Activated T-cell treated with anti-CD3 and anti-CD28 coated beads, Interleukin-2, amount 50 U/mL, for 72 hours (primary cell): Measurements from ENCODE around the gene ADGRG7. TPM values are rescaled to one million over a fixed set of nuclear protein-coding genes. Genes with fewer than 3 reads are reported as not detected.

Source experiments
- ATAC-seq, 2 donors: fragments of 150-1000 bp; cut with Tn5 transposase; replicated peaks in 1 of 2; 2 replicates each; pipeline ENCODE4 v1.10.0; 2021; ENCODE audit warnings: moderate library complexity in 2 of 2, mild to moderate bottlenecking in 1 of 2
- DNase-seq, 2 donors: peaks; one replicate each; pipeline ENCODE4 v3.0.0; 2021 to 2022; ENCODE audit warnings: mixed read lengths in 1 of 2
- H3K27ac Mint-ChIP-seq: one replicate; pipeline ENCODE4 v1.8.0; 2022; ENCODE audit warnings: mild to moderate bottlenecking, moderate library complexity, mixed read lengths
- H3K27me3 Mint-ChIP-seq: one replicate; pipeline ENCODE4 v1.8.0; 2022; ENCODE audit warnings: low read depth, mixed read lengths
- H3K36me3 Mint-ChIP-seq, 2 donors: one replicate each; pipeline ENCODE4 v1.8.0; 2022; ENCODE audit warnings: mixed read lengths in 2 of 2, mild to moderate bottlenecking in 1 of 2; ENCODE audit not compliant: insufficient read depth in 2 of 2
- H3K4me1 Mint-ChIP-seq: one replicate; pipeline ENCODE4 v1.8.0; 2022; ENCODE audit warnings: low read depth, mixed read lengths
- H3K4me3 Mint-ChIP-seq, 2 donors: one replicate each; pipeline ENCODE4 v1.8.0; 2022; ENCODE audit warnings: mild to moderate bottlenecking in 2 of 2, mixed read lengths in 2 of 2, moderate library complexity in 2 of 2
- H3K9me3 Mint-ChIP-seq, 2 donors: one replicate each; pipeline ENCODE4 v1.8.0; 2022; ENCODE audit warnings: mixed read lengths in 2 of 2
- total RNA-seq, 2 donors: library from RNA; stranded (reverse); gene quantifications; one replicate each; pipeline ENCODE4 v1.2.3, GENCODE V29; 2022

The ADGRG7 gene
- total RNA-seq, 2 donors from 2014 or later, result not detected

DNA sequence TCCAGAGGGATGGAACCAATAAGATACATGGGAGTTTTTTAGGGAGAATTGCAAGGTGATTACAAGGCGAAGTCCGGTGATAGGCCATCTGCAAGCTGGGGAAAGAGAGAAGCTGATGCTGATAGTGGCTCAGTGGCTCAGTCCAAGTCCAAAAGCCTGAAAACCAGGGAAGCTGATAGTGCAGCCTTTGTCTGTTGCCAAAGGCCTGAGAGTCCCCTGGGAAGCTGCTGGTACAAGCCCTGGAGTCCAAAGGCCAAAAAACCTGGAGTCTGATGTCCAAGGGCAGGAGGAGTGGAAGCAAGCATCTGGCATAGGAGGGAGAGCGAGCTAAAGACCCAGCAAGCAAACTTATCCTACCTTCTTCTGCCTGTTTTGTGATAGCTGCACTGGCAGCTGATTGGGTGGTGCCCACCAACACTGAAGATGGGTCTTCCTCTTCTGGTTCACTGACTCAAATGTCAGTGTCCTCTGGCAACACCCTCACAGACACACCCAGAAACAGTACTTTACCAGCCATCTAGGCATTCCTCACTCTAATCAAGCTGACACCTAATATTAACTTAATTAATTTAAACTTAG lies 116.6 kb downstream of the ADGRG7 start:
- Mint-ChIP-seq H3K9me3 (no peaks in the 10 kb centered on the region), H3K36me3 (peaks cover 6 to 35% of the 10 kb centered on the region in 2 donors), H3K4me1 (peaks cover 12% of the 10 kb centered on the region), H3K4me3 (no peak overlapping the region), H3K27ac (no peak overlapping the region), H3K27me3 (no peaks in the 10 kb centered on the region)
- no peak for ATAC-seq
- DNase-seq, result no peak

DNA sequence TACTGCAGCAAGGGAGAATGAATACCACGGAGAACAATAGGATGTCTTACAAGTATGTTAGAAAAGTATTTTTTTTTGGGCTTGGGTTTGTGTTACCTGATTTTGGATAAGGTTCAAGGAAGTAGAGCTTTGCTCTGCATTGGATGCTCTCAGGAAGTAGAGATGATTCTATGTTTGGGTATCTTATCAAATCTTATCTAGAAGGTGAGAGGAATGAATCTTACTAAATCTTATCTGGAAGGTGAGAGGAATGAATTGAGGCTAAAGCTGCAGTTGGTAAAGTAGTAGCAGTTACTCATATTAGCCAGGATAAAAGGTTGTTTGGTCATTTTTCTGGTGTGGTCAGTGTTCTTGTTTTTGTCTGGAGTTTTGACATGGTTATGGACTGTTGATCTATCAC lies 117.3 kb downstream of the ADGRG7 start:
- Mint-ChIP-seq H3K4me1 (peaks cover 12% of the 10 kb centered on the region), H3K9me3 (no peaks in the 10 kb centered on the region), H3K4me3 (no peak overlapping the region), H3K36me3 (peaks cover 6 to 31% of the 10 kb centered on the region in 2 donors), H3K27me3 (no peaks in the 10 kb centered on the region), H3K27ac (peak overlapping the region; percentile 84)
- DNase-seq (no peak), ATAC-seq (no peak)

DNA sequence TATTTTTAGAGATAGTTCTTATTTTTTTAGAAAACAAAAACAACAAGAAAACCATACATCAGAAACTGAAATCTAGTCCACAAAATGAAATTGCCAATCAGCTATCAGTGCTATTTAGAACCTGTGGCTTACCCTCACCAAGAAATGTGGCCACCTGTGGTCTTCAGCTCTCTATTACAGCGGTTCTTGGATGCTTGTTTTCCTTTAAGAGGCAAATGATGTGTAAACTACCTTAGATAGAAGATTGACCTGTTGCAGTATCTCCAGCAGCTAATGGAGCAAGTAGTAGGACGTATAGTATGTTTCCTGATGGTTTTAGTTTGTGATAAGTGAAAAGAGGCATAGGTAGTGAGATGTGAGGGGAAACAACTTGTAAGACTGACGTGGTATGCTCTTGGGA lies 121.1 kb downstream of the ADGRG7 start:
- Mint-ChIP-seq H3K27me3 (no peaks in the 10 kb centered on the region), H3K4me3 (no peak overlapping the region), H3K4me1 (peaks cover 12% of the 10 kb centered on the region), H3K9me3 (no peaks in the 10 kb centered on the region), H3K27ac (no peak overlapping the region), H3K36me3 (peaks cover 9 to 26% of the 10 kb centered on the region in 2 donors)
- DNase-seq (no peak), ATAC-seq (no peak)

DNA sequence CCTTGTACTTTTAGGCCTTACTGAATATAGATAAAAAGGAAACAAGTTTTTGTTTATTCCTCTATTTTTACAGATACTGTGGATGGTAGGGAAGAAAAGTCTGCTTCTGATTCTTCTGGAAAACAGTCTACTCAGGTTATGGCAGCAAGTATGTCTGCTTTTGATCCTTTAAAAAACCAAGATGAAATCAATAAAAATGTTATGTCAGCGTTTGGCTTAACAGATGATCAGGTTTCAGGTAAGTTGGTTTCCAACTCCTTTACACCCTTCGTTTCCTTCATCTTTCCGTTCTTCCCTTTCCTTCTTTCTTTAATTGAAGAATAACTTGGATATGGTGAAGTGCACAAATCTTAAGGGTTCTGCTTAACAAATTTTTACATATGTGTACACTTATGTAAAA lies 123.0 kb downstream of the ADGRG7 start:
- Mint-ChIP-seq H3K4me3 (no peak overlapping the region), H3K36me3 (peaks cover 14 to 29% of the 10 kb centered on the region in 2 donors)
- ATAC-seq, result no peak

DNA sequence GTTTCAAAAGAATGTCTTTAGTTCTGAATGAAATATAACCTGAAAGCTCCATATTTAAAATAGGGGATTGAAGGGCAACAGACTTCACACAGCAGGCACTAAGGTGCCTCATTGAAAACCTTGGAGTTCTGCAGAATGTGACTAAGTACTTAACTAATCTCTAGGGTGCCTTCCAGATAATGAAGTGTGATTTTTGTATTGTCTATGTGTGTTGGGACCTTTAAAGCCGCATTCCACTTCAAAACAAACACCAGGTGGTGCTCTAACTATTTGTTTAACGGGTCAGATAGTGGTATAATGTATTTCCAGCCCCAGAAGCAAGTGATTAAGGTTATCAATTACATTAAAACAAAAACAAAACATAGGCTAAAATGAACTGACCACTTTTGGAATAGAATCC lies 127.9 kb downstream of the ADGRG7 start:
- Mint-ChIP-seq H3K36me3 (peaks cover 10 to 24% of the 10 kb centered on the region in 2 donors), H3K4me3 (no peak overlapping the region), H3K27me3 (no peaks in the 10 kb centered on the region), H3K9me3 (no peaks in the 10 kb centered on the region), H3K4me1 (peaks cover 9% of the 10 kb centered on the region), H3K27ac (peak overlapping the region; percentile 19)
- DNase-seq (no peak), ATAC-seq (no peak)

More for the DNA sequence above, 123.0 kb downstream of the ADGRG7 start:
- H3K27me3 Mint-ChIP-seq, result no peaks in the 10 kb centered on the region
- no peaks in the 10 kb centered on the region for H3K9me3 Mint-ChIP-seq
- H3K27ac Mint-ChIP-seq, result no peak overlapping the region
- DNase-seq, result no peak
- peaks cover 1% of the 10 kb centered on the region for H3K4me1 Mint-ChIP-seq

DNA sequence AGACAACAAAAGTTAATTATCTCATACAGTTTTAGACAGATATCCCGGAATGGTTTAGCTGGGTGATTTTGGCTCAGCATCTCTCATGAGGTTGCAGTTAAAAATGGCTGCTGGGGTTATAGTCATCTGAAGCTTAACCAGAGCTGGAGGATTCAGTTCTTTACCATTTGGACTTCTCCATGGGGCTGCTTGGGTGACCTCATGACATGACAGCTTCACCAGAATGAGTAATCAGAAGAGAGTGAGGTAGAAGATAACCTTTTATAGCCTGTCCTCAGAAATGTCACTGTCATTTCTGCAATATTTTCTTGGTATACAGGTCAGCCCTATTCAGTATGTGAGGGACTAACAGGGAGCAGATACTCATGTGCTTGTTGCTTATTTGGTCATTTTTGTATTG lies 130.8 kb downstream of the ADGRG7 start:
- H3K9me3 Mint-ChIP-seq, result no peaks in the 10 kb centered on the region
- peak; percentile 21 to 36 for DNase-seq
- no peaks in the 10 kb centered on the region for H3K27me3 Mint-ChIP-seq
- ATAC-seq, result peak; percentile 97 to 99
- H3K4me3 Mint-ChIP-seq, result no peak overlapping the region
- peaks cover 9% of the 10 kb centered on the region for H3K4me1 Mint-ChIP-seq
- peaks cover 5 to 18% of the 10 kb centered on the region in 2 donors for H3K36me3 Mint-ChIP-seq
- peak overlapping the region; percentile 73 for H3K27ac Mint-ChIP-seq

DNA sequence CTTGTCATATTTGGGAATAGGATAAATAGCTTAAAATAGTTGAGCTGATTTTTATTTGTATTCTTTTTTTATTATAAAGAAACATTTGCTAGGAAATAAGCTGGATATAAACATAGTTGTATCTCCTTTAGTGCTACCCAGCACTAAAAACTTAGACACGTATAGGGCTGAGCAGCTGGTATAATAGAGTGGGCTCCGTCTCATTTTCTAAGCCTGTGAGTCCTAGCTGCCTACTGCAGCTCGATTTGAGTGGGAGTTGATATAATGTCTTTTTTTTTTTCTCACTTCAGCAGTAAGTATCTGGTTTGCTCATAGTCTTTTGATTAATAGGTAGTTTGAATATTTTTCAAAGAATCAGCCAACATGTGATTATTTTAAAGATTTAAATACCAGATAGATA lies 134.1 kb downstream of the ADGRG7 start:
- no peak for ATAC-seq
- DNase-seq, result no peak
- Mint-ChIP-seq H3K36me3 (peaks cover 2 to 16% of the 10 kb centered on the region in 2 donors), H3K9me3 (no peaks in the 10 kb centered on the region), H3K4me3 (no peak overlapping the region), H3K27ac (no peak overlapping the region), H3K27me3 (no peaks in the 10 kb centered on the region), H3K4me1 (peaks cover 9% of the 10 kb centered on the region)

DNA sequence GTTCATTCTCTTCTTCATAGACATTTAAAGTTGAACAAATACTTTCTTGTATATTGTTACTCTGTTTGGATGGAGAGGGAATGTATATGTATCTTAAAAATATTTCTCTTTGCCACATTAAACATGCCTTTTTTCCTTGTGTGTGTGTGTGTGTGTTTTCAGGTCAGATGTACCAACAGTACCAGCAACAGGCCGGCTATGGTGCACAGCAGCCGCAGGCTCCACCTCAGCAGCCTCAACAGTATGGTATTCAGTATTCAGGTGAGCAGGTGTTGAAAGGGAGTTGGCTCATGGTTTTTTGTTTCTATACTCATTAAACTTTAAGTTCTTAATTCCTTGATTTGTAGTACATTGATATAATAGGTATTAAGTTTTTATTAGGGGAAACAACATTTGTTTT lies 135.3 kb downstream of the ADGRG7 start:
- no peak overlapping the region for H3K4me3 Mint-ChIP-seq
- H3K36me3 Mint-ChIP-seq, result peaks cover 2 to 21% of the 10 kb centered on the region in 2 donors
- DNase-seq (no peak), ATAC-seq (no peak)
- no peak overlapping the region for H3K27ac Mint-ChIP-seq
- H3K27me3 Mint-ChIP-seq, result no peaks in the 10 kb centered on the region
- H3K4me1 Mint-ChIP-seq, result peaks cover 8% of the 10 kb centered on the region
- H3K9me3 Mint-ChIP-seq, result no peaks in the 10 kb centered on the region

Other genes with a start within 250 kb of the ADGRG7 start
- gene TOMM70, start 208.5 kb upstream of the ADGRG7 start, total RNA-seq, result 10 to 100 TPM; 42.9 to 48.1 TPM
- gene LNP1, start 208.1 kb upstream of the ADGRG7 start, total RNA-seq, result 1 to 10 TPM; 3.1 to 3.2 TPM
- 1 to 10 TPM in 1 of 2 donors, under 1 TPM in 1; 0.26 to 1.5 TPM for gene TMEM45A, start 117.0 kb upstream of the ADGRG7 start, total RNA-seq
- gene TFG, start 99.9 kb downstream of the ADGRG7 start, total RNA-seq, result 10 to 100 TPM; 60.6 to 64.7 TPM